Natural killer cell treated with Interleukin-12 subunit alpha and Interleukin-12 subunit beta and Interleukin-15 and Interleukin-18, amount 100 ng/mL, for 72 hours (primary cell): Measurements from ENCODE around the gene CLDN7. TPM values are rescaled to one million over a fixed set of nuclear protein-coding genes. Genes with fewer than 3 reads are reported as not detected.

Source experiments
- ATAC-seq, 2 donors: fragments of 150-1000 bp; cut with Tn5 transposase in 1 of 2; sonication (Bioruptor Pico), chemical (Tn5 transposase) in 1 of 2; 2 replicates each; pipeline ENCODE4 v1.10.0; 2021
- DNase-seq: peaks from one replicate; pipeline ENCODE4 v3.0.0; 2022; ENCODE audit warnings: low spot score
- H3K27ac Mint-ChIP-seq, 2 donors: 1 replicate in 1 of 2; 2 replicates in 1 of 2; pipeline ENCODE4 v1.8.0; 2022; ENCODE audit warnings: mixed read lengths in 2 of 2, mild to moderate bottlenecking in 1 of 2, moderate library complexity in 1 of 2
- H3K27me3 Mint-ChIP-seq, 2 donors: 1 replicate in 1 of 2; 2 replicates in 1 of 2; pipeline ENCODE4 v1.8.0; 2022; ENCODE audit warnings: mixed read lengths in 2 of 2
- H3K36me3 Mint-ChIP-seq: one replicate; pipeline ENCODE4 v1.8.0; 2022; ENCODE audit warnings: mixed read lengths
- H3K4me1 Mint-ChIP-seq, 2 donors: 1 replicate in 1 of 2; 2 replicates in 1 of 2; pipeline ENCODE4 v1.8.0; 2022; ENCODE audit warnings: low read depth in 2 of 2, mixed read lengths in 2 of 2, mild to moderate bottlenecking in 1 of 2
- H3K4me3 Mint-ChIP-seq: one replicate; pipeline ENCODE4 v1.8.0; 2022; ENCODE audit warnings: mixed read lengths
- H3K9me3 Mint-ChIP-seq: 2 replicates; pipeline ENCODE4 v1.8.0; 2022; ENCODE audit warnings: mixed read lengths
- total RNA-seq, 2 donors: library from RNA; stranded (reverse); gene quantifications; one replicate each; pipeline ENCODE4 v1.2.3, GENCODE V29; 2022

The CLDN7 gene
- total RNA-seq, 2 donors from 2014 or later, result 0.73 to 1.1 TPM

GRCh38 chr17:7281074-7281952 lies 19.0 kb upstream of the CLDN7 start, which contains the start of gene SLC2A4:
TSS of gene SLC2A4 (plus strand) at chr17:7281718. CDS start at chr17:7281935, 217 bp downstream.
- DNase-seq (peak; percentile 90), ATAC-seq (peak; percentile 90 to 93)
- H3K27ac Mint-ChIP-seq, result no peak within 1 kb of the TSS
- H3K4me1 Mint-ChIP-seq, result peaks cover 21 to 26% of the 10 kb centered on the region in 2 donors
- H3K36me3 Mint-ChIP-seq, result no peaks in the 10 kb centered on the region
- peak within 1 kb of the TSS; percentile 78 for H3K4me3 Mint-ChIP-seq
- no peaks in the 10 kb centered on the region for H3K9me3 Mint-ChIP-seq
- H3K27me3 Mint-ChIP-seq, result peaks cover 7 to 12% of the 10 kb centered on the region in 2 donors

- Mint-ChIP-seq H3K4me3 (peak overlapping the region; percentile 78), H3K27me3 (peaks cover 7 to 10% of the 10 kb centered on the region in 2 donors), H3K9me3 (no peaks in the 10 kb centered on the region), H3K27ac (peak overlapping the region in 1 of 2 donors; percentile 2), H3K36me3 (no peaks in the 10 kb centered on the region), H3K4me1 (peaks cover 21 to 26% of the 10 kb centered on the region in 2 donors)
- DNase-seq (peak; percentile 87), ATAC-seq (peak; percentile 85 to 86)
Measured at GRCh38 chr17:7280519-7281073, 18.3 kb upstream of the CLDN7 start.

GRCh38 chr17:7279448-7279847 lies 17.2 kb upstream of the CLDN7 start:
- DNase-seq (no peak), ATAC-seq (no peak)
- H3K27me3 Mint-ChIP-seq, result peaks cover 7 to 10% of the 10 kb centered on the region in 2 donors
- H3K4me3 Mint-ChIP-seq, result no peak overlapping the region
- H3K9me3 Mint-ChIP-seq, result no peaks in the 10 kb centered on the region
- no peak overlapping the region for H3K27ac Mint-ChIP-seq
- no peaks in the 10 kb centered on the region for H3K36me3 Mint-ChIP-seq
- H3K4me1 Mint-ChIP-seq, result peaks cover 21 to 26% of the 10 kb centered on the region in 2 donors

- no peak for ATAC-seq
- Mint-ChIP-seq H3K36me3 (no peaks in the 10 kb centered on the region), H3K27me3 (peaks cover 20 to 25% of the 10 kb centered on the region in 2 donors), H3K27ac (no peak overlapping the region), H3K4me3 (no peak overlapping the region), H3K9me3 (no peaks in the 10 kb centered on the region), H3K4me1 (peaks cover 15 to 17% of the 10 kb centered on the region in 2 donors)
- DNase-seq, result no peak
Measured at GRCh38 chr17:7266784-7267183, 4.5 kb upstream of the CLDN7 start.

GRCh38 chr17:7263801-7264078 lies 1.5 kb upstream of the CLDN7 start:
- H3K4me1 Mint-ChIP-seq, result peaks cover 17 to 24% of the 10 kb centered on the region in 2 donors
- no peak for DNase-seq
- H3K9me3 Mint-ChIP-seq, result no peaks in the 10 kb centered on the region
- peaks cover 20 to 25% of the 10 kb centered on the region in 2 donors for H3K27me3 Mint-ChIP-seq
- no peak for ATAC-seq
- H3K27ac Mint-ChIP-seq, result peak overlapping the region in 1 of 2 donors; percentile 49
- peak overlapping the region; percentile 67 for H3K4me3 Mint-ChIP-seq
- no peaks in the 10 kb centered on the region for H3K36me3 Mint-ChIP-seq

- H3K27me3 Mint-ChIP-seq, result peaks cover 20 to 25% of the 10 kb centered on the region in 2 donors
- no peaks in the 10 kb centered on the region for H3K9me3 Mint-ChIP-seq
- DNase-seq (no peak), ATAC-seq (peak in 1 of 2 donors; percentile 11)
- peaks cover 17 to 24% of the 10 kb centered on the region in 2 donors for H3K4me1 Mint-ChIP-seq
- peak overlapping the region; percentile 67 for H3K4me3 Mint-ChIP-seq
- peak overlapping the region in 1 of 2 donors; percentile 49 for H3K27ac Mint-ChIP-seq
- H3K36me3 Mint-ChIP-seq, result no peaks in the 10 kb centered on the region
Measured at GRCh38 chr17:7262935-7263800, 890 bp upstream of the CLDN7 start.

GRCh38 chr17:7261379-7262191 lies 693 bp downstream of the CLDN7 start:
- Mint-ChIP-seq H3K27ac (no peak overlapping the region), H3K4me3 (peak overlapping the region; percentile 49), H3K27me3 (peaks cover 17 to 20% of the 10 kb centered on the region in 2 donors), H3K4me1 (peaks cover 17 to 24% of the 10 kb centered on the region in 2 donors), H3K9me3 (no peaks in the 10 kb centered on the region), H3K36me3 (peaks cover 1% of the 10 kb centered on the region)
- DNase-seq, result no peak
- ATAC-seq, result peak; percentile 62 to 70

- Mint-ChIP-seq H3K27me3 (peaks cover 14 to 18% of the 10 kb centered on the region in 2 donors), H3K4me1 (peaks cover 17 to 24% of the 10 kb centered on the region in 2 donors), H3K27ac (no peak overlapping the region), H3K36me3 (peaks cover 6% of the 10 kb centered on the region), H3K9me3 (no peaks in the 10 kb centered on the region), H3K4me3 (peak overlapping the region; percentile 42)
- DNase-seq, result no peak
- ATAC-seq, result peak; percentile 76 to 78
Measured at GRCh38 chr17:7260651-7261378, 1.5 kb downstream of the CLDN7 start.

GRCh38 chr17:7260151-7260550 lies 2.1 kb downstream of the CLDN7 start:
- Mint-ChIP-seq H3K4me3 (no peak overlapping the region), H3K27ac (no peak overlapping the region), H3K27me3 (peaks cover 14 to 18% of the 10 kb centered on the region in 2 donors), H3K36me3 (peaks cover 6% of the 10 kb centered on the region), H3K9me3 (no peaks in the 10 kb centered on the region), H3K4me1 (peaks cover 17 to 24% of the 10 kb centered on the region in 2 donors)
- no peak for DNase-seq
- ATAC-seq, result no peak

- Mint-ChIP-seq H3K4me3 (no peak overlapping the region), H3K27me3 (peaks cover 14 to 18% of the 10 kb centered on the region in 2 donors), H3K4me1 (peaks cover 21 to 24% of the 10 kb centered on the region in 2 donors), H3K36me3 (peaks cover 11% of the 10 kb centered on the region), H3K27ac (no peak overlapping the region), H3K9me3 (no peaks in the 10 kb centered on the region)
- DNase-seq, result no peak
- no peak for ATAC-seq
Measured at GRCh38 chr17:7259555-7259889, 2.8 kb downstream of the CLDN7 start.

- ATAC-seq (no peak), DNase-seq (no peak)
- Mint-ChIP-seq H3K36me3 (peaks cover 12% of the 10 kb centered on the region), H3K27me3 (peaks cover 12 to 14% of the 10 kb centered on the region in 2 donors), H3K4me3 (no peak overlapping the region), H3K27ac (no peak overlapping the region), H3K4me1 (peaks cover 21 to 24% of the 10 kb centered on the region in 2 donors), H3K9me3 (no peaks in the 10 kb centered on the region)
Measured at GRCh38 chr17:7258731-7259554, 3.3 kb downstream of the CLDN7 start.
